Measurements from ENCODE around the gene NKAIN2. TPM values are rescaled to one million over a fixed set of nuclear protein-coding genes. Genes with fewer than 3 reads are reported as not detected.
"Not testable (repeated sequence)": the region's sequence is repeated elsewhere in the genome, so short reads cannot be mapped to it uniquely, and the experiment has no call there.

NKAIN2 gene
- total RNA-seq, 2 donors from 2014 or later, result 0.29 TPM; not detected in 1

- no peaks in the 10 kb centered on the region for H3K4me1 ChIP-seq (ENCODE audit: control insufficient read depth, insufficient read depth, low read length)
- H3K4me3 ChIP-seq (ENCODE audit: low read length), result no peak overlapping the region
- H3K27me3 ChIP-seq (ENCODE audit: control insufficient read depth, insufficient read depth, low read length, poor library complexity, severe bottlenecking), result peaks cover 12% of the 10 kb centered on the region
- no peak for DNase-seq
- Mint-ChIP-seq H3K4me3 (no peak overlapping the region), H3K36me3 (ENCODE audit: low read depth) (no peaks in the 10 kb centered on the region), H3K27ac (no peak overlapping the region), H3K27me3 (ENCODE audit: insufficient read depth) (peaks cover 77% of the 10 kb centered on the region), H3K4me1 (no peaks in the 10 kb centered on the region), H3K9me3 (no peaks in the 10 kb centered on the region)
- H3K9ac ChIP-seq (ENCODE audit: extremely low read depth, low read length, poor library complexity, severe bottlenecking), result no peak overlapping the region
- H3K27ac ChIP-seq (ENCODE audit: low read depth, low read length), result no peak overlapping the region
- H3K9me3 ChIP-seq (ENCODE audit: control insufficient read depth, low read length), result no peaks in the 10 kb centered on the region
- WGBS, 2 experiments (ENCODE audit: insufficient coverage in 1 of 2, insufficient read length in 1 of 2), result 100% methylated on average over 2 of the region's 2 CpGs; no CpG with 5 or more reads in 1 of the 2 experiments
- H3K36me3 ChIP-seq (ENCODE audit: control insufficient read depth, insufficient read depth, low read length), result no peaks in the 10 kb centered on the region
- TF ChIP-seq CTCF (conservative IDR thresholded peaks at IDR 0.05), result no peak
Observed at GRCh38 chr6:123909989-123910388, 106.3 kb downstream of the NKAIN2 start.

GRCh38 chr6:123913863-123914262, 110.2 kb downstream of the NKAIN2 start:
- Histone ChIP-seq H3K36me3 (ENCODE audit: control insufficient read depth, insufficient read depth, low read length) (no peaks in the 10 kb centered on the region), H3K9me3 (ENCODE audit: control insufficient read depth, low read length) (no peaks in the 10 kb centered on the region), H3K4me3 (ENCODE audit: low read length) (no peak overlapping the region), H3K27me3 (ENCODE audit: control insufficient read depth, insufficient read depth, low read length, poor library complexity, severe bottlenecking) (peaks cover 17% of the 10 kb centered on the region), H3K9ac (ENCODE audit: extremely low read depth, low read length, poor library complexity, severe bottlenecking) (no peak overlapping the region), H3K27ac (ENCODE audit: low read depth, low read length) (no peak overlapping the region), H3K4me1 (ENCODE audit: control insufficient read depth, insufficient read depth, low read length) (no peaks in the 10 kb centered on the region)
- Mint-ChIP-seq H3K36me3 (ENCODE audit: low read depth) (no peaks in the 10 kb centered on the region), H3K4me3 (no peak overlapping the region), H3K27me3 (ENCODE audit: insufficient read depth) (peaks cover 88% of the 10 kb centered on the region), H3K9me3 (no peaks in the 10 kb centered on the region), H3K27ac (no peak overlapping the region), H3K4me1 (no peaks in the 10 kb centered on the region)
- TF ChIP-seq CTCF (conservative IDR thresholded peaks at IDR 0.05), result no peak
- DNase-seq, result no peak
- 79% methylated on average over 1 of the region's 1 CpG; no CpG with 5 or more reads in 1 of the 2 experiments for WGBS, 2 experiments (ENCODE audit: insufficient coverage in 1 of 2, insufficient read length in 1 of 2)

- WGBS, 2 experiments (ENCODE audit: insufficient coverage in 1 of 2, insufficient read length in 1 of 2), result no CpG with 5 or more reads among the region's 3 CpGs
Observed at GRCh38 chr6:123923379-123923778, 119.7 kb downstream of the NKAIN2 start.

GRCh38 chr6:123925350-123925749, 121.7 kb downstream of the NKAIN2 start:
- Mint-ChIP-seq H3K27ac (no peak overlapping the region), H3K4me3 (no peak overlapping the region), H3K36me3 (ENCODE audit: low read depth) (no peaks in the 10 kb centered on the region), H3K9me3 (no peaks in the 10 kb centered on the region), H3K27me3 (ENCODE audit: insufficient read depth) (peaks cover 80% of the 10 kb centered on the region), H3K4me1 (no peaks in the 10 kb centered on the region)
- no peaks in the 10 kb centered on the region for H3K4me1 ChIP-seq (ENCODE audit: control insufficient read depth, insufficient read depth, low read length)
- no peak overlapping the region for H3K4me3 ChIP-seq (ENCODE audit: low read length)
- H3K36me3 ChIP-seq (ENCODE audit: control insufficient read depth, insufficient read depth, low read length), result no peaks in the 10 kb centered on the region
- H3K9me3 ChIP-seq (ENCODE audit: control insufficient read depth, low read length), result no peaks in the 10 kb centered on the region
- DNase-seq, result no peak
- WGBS, 2 experiments (ENCODE audit: insufficient coverage in 1 of 2, insufficient read length in 1 of 2), result 78 to 100% methylated on average over 1 of the region's 1 CpG
- no peak for TF ChIP-seq CTCF (conservative IDR thresholded peaks at IDR 0.05)
- H3K27ac ChIP-seq (ENCODE audit: low read depth, low read length), result no peak overlapping the region
- peaks cover 24% of the 10 kb centered on the region for H3K27me3 ChIP-seq (ENCODE audit: control insufficient read depth, insufficient read depth, low read length, poor library complexity, severe bottlenecking)
- no peak overlapping the region for H3K9ac ChIP-seq (ENCODE audit: extremely low read depth, low read length, poor library complexity, severe bottlenecking)

More at GRCh38 chr6:123923379-123923778, 119.7 kb downstream of the NKAIN2 start:
- not testable (repeated sequence) for H3K9me3 Mint-ChIP-seq; H3K27ac Mint-ChIP-seq; H3K9ac ChIP-seq (ENCODE audit: extremely low read depth, low read length, poor library complexity, severe bottlenecking); H3K36me3 ChIP-seq (ENCODE audit: control insufficient read depth, insufficient read depth, low read length); H3K9me3 ChIP-seq (ENCODE audit: control insufficient read depth, low read length); H3K27ac ChIP-seq (ENCODE audit: low read depth, low read length); H3K4me3 Mint-ChIP-seq; H3K4me1 ChIP-seq (ENCODE audit: control insufficient read depth, insufficient read depth, low read length); H3K4me3 ChIP-seq (ENCODE audit: low read length); H3K36me3 Mint-ChIP-seq (ENCODE audit: low read depth); H3K4me1 Mint-ChIP-seq; DNase-seq
- H3K27me3 ChIP-seq (ENCODE audit: control insufficient read depth, insufficient read depth, low read length, poor library complexity, severe bottlenecking), result peaks cover 18% of the 10 kb centered on the region
- peaks cover 83% of the 10 kb centered on the region for H3K27me3 Mint-ChIP-seq (ENCODE audit: insufficient read depth)
